Lower leg skin (tissue), 4 donors: ENCODE results near the gene EPHA4. TPM values are rescaled to one million over a fixed set of nuclear protein-coding genes. Genes with fewer than 3 reads are reported as not detected.

ENCODE experiments used
- DNase-seq, 2 donors: peaks; one replicate each; pipeline ENCODE4 v3.0.0-alpha.2; 2019; ENCODE audit warnings: low spot score in 2 of 2
- H3K4me3 ChIP-seq: fragments of 200-600 bp; sonication (generic); 2 replicates; pipeline ENCODE4 v1.5.1; 2017; ENCODE audit warnings: mild to moderate bottlenecking, low read depth; ENCODE audit not compliant: poor library complexity, severe bottlenecking
- CTCF ChIP-seq, 3 donors: fragments of 450-650 bp; IDR thresholded peaks; one replicate each; pipeline ENCODE4 v1.5.1; 2016; ENCODE audit warnings: antibody characterized with exemption in 3 of 3, mild to moderate bottlenecking in 3 of 3, moderate library complexity in 2 of 3
- POLR2A ChIP-seq, 2 donors: fragments of 450-650 bp; IDR thresholded peaks; one replicate each; pipeline ENCODE4 v1.6.1; 2016 to 2017; ENCODE audit warnings: antibody characterized with exemption in 2 of 2, mild to moderate bottlenecking in 1 of 2, moderate library complexity in 1 of 2
- WGBS, 2 donors: methylation state at CpG; one replicate each; pipeline ENCODE4 v1.1.5; 2018; 5-methylcytosine and 5-hydroxymethylcytosine counted together
- intact Hi-C: fragments of 100-400 bp; cut with DNase I; formaldehyde crosslinking; loops from one replicate; pipeline ENCODE4 v1.15.0; 2023; ENCODE audit warnings: low total_unique reads
- total RNA-seq, 4 donors: library from RNA; depleted of rRNA; stranded (reverse); fragments of >200 nt; gene quantifications; one replicate each; pipeline ENCODE4 v1.1.0, GENCODE V29; 2016

Gene EPHA4
- total RNA-seq, 4 donors from 2014 or later, result 35.2 to 63.1 (median 53.7) TPM

- no peak overlapping the region for H3K4me3 ChIP-seq
- TF ChIP-seq CTCF (IDR thresholded peaks at IDR 0.05) (no peak), POLR2A (IDR thresholded peaks at IDR 0.05) (no peak)
- intact Hi-C loops, result no loop called here
- no peak for DNase-seq
- WGBS, 2 donors, result 70 to 74% methylated on average over 1 of the region's 1 CpG
These were observed 4.3 kb downstream of the EPHA4 start for GRCh38 chr2:221567809-221568208.

- intact Hi-C loops, result no loop called here
- no peak for DNase-seq
- TF ChIP-seq CTCF (IDR thresholded peaks at IDR 0.05), result no peak
- 86 to 91% methylated on average over 3 of the region's 3 CpGs for WGBS, 2 donors
- no peak overlapping the region for H3K4me3 ChIP-seq
These were observed 4.8 kb downstream of the EPHA4 start for GRCh38 chr2:221567231-221567760.

- H3K4me3 ChIP-seq, result no peak overlapping the region
- WGBS, 2 donors, result 97% methylated on average over 14 of the region's 14 CpGs
- intact Hi-C loops, result no loop called here
- no peak for TF ChIP-seq CTCF (IDR thresholded peaks at IDR 0.05)
- TF ChIP-seq POLR2A (IDR thresholded peaks at IDR 0.05), result no peak
- DNase-seq, result no peak
These were observed 8.7 kb downstream of the EPHA4 start for GRCh38 chr2:221563270-221563985.

- no peak for DNase-seq
- intact Hi-C loops, result no loop called here
- TF ChIP-seq CTCF (IDR thresholded peaks at IDR 0.05) (no peak), POLR2A (IDR thresholded peaks at IDR 0.05) (no peak)
- WGBS, 2 donors, result 92% methylated on average over 1 of the region's 1 CpG
- no peak overlapping the region for H3K4me3 ChIP-seq
These were observed 9.9 kb downstream of the EPHA4 start for GRCh38 chr2:221562226-221562625.

- 81 to 90% methylated on average over 4 of the region's 4 CpGs for WGBS, 2 donors
- intact Hi-C loops, result no loop called here
- H3K4me3 ChIP-seq, result no peak overlapping the region
- TF ChIP-seq POLR2A (IDR thresholded peaks at IDR 0.05) (no peak), CTCF (IDR thresholded peaks at IDR 0.05) (no peak)
- no peak for DNase-seq
These were observed 10.3 kb downstream of the EPHA4 start for GRCh38 chr2:221561770-221562169.

GRCh38 chr2:221559991-221560390 is 12.1 kb downstream of the EPHA4 start:
- DNase-seq, result no peak
- no peak overlapping the region for H3K4me3 ChIP-seq
- WGBS, 2 donors, result 86% methylated on average over 5 of the region's 5 CpGs
- intact Hi-C loops, result no loop called here
- TF ChIP-seq CTCF (IDR thresholded peaks at IDR 0.05), result no peak
- TF ChIP-seq POLR2A (IDR thresholded peaks at IDR 0.05), result no peak
